T-helper 1 cell treated with Interleukin-12 subunit alpha and Interleukin-12 subunit beta and Interleukin-4 antibody, amounts not matched to agents 30 ng/mL and 1 ng/mL, for 36 hours (primary cell): ENCODE results near the gene PPARD. TPM values are rescaled to one million over a fixed set of nuclear protein-coding genes. Genes with fewer than 3 reads are reported as not detected.
"Not testable (repeated sequence)": the region's sequence is repeated elsewhere in the genome, so short reads cannot be mapped to it uniquely, and the experiment has no call there.

Source experiments
- intact Hi-C: fragments of 100-400 bp; cut with micrococcal nuclease; formaldehyde crosslinking; loops from one replicate; pipeline ENCODE4 v1.15.1; 2024
- total RNA-seq: library from RNA; stranded (reverse); gene quantifications from 2 replicates; pipeline ENCODE4 v1.2.3, GENCODE V29; 2022

The PPARD gene
- total RNA-seq, 1 donor from 2014 or later, result 20.9 TPM

GRCh38 chr6:35311390-35312075 lies 30.8 kb upstream of the PPARD start:
- intact Hi-C loops, result loop anchor here (1.0 to 5.0 kb wide), 4 partner anchors 9 to 376 kb away; partner anchors contain the start of genes DEF6 and FKBP5

- intact Hi-C loops, result loop anchor here (5.0 kb wide), 1 partner anchor 375 kb away; the partner anchor contains the start of gene FKBP5
Observed at GRCh38 chr6:35312076-35312800, 30.1 kb upstream of the PPARD start.

GRCh38 chr6:35312807-35313206 lies 29.6 kb upstream of the PPARD start:
- intact Hi-C loops, result loop anchor here (5.0 kb wide), 1 partner anchor 374 kb away; the partner anchor contains the start of gene FKBP5

- intact Hi-C loops, result no loop called here
Observed at GRCh38 chr6:35317483-35318195, 24.7 kb upstream of the PPARD start.

GRCh38 chr6:35318196-35319171 lies 23.9 kb upstream of the PPARD start:
- intact Hi-C loops, result no loop called here

- intact Hi-C loops, result no loop called here
Observed at GRCh38 chr6:35319346-35320030, 22.9 kb upstream of the PPARD start.

- intact Hi-C loops, result no loop called here
Observed at GRCh38 chr6:35320031-35320410, 22.3 kb upstream of the PPARD start.

- intact Hi-C loops, result no loop called here
Observed at GRCh38 chr6:35321091-35321490, 21.3 kb upstream of the PPARD start.

GRCh38 chr6:35327349-35328027 lies 14.9 kb upstream of the PPARD start:
- intact Hi-C loops, result loop anchor here (1.0 kb wide), 3 partner anchors 16 to 141 kb away; partner anchors contain the start of genes DEF6 and RPL10A

- intact Hi-C loops, result no loop called here
Observed at GRCh38 chr6:35328108-35328723, 14.1 kb upstream of the PPARD start.

- intact Hi-C loops, result not testable (repeated sequence)
Observed at GRCh38 chr6:35328965-35329364, 13.4 kb upstream of the PPARD start.

GRCh38 chr6:35330541-35331119 lies 11.7 kb upstream of the PPARD start:
- intact Hi-C loops, result no loop called here

GRCh38 chr6:35332074-35332887 lies 10.1 kb upstream of the PPARD start:
- intact Hi-C loops, result loop anchor here (1.0 kb wide), 1 partner anchor 10 kb away; the partner anchor contains the start of gene PPARD

GRCh38 chr6:35341557-35341956 lies 801 bp upstream of the PPARD start:
- intact Hi-C loops, result no loop called here

- intact Hi-C loops, result no loop called here
Observed at GRCh38 chr6:35343092-35343834, 905 bp downstream of the PPARD start.

- intact Hi-C loops, result no loop called here
Observed at GRCh38 chr6:35343835-35344550, 1.6 kb downstream of the PPARD start.
